ENCODE results near the gene COL13A1. TPM values are rescaled to one million over a fixed set of nuclear protein-coding genes. Genes with fewer than 3 reads are reported as not detected.

COL13A1 gene
- total and polyA plus RNA-seq, 2 of the 8 experiments (the other 6 are each of a cell fraction or from before 2014, with no cell fraction given): 2.6 to 5.2 TPM

DNA sequence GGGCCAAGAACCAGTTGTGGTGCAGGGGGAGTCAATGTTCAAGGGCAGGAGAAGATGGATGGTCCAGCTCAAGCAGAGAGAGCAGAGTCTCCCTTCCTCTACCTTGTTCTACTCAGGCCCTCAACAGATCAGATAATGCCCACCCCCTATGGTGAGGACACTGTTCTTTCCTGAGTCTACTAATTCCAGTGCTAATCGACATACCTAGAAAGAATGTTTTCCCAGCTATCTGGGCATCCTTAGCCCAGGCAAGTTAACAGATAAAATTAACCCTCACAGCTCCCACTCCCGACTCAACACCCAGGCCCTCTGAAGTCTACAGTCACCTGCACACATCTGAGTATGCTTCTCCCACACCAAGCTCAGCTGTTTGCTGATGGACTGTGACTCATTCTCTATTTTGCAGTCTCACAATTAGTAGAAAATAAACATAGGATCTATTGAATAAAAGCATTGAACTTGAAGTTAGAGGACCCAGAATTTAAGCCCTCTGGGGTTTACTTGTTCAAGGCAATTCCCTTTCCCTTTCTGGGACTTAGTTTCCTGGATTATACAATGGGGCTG lies 17.1 kb downstream of the COL13A1 start (continued):
- TF ChIP-seq CTBP2 (IDR thresholded peaks at IDR 0.05; ENCODE audit: borderline replicate concordance, insufficient read depth, insufficient read length, low read length) (no peak), SUZ12 (IDR thresholded peaks at IDR 0.05; ENCODE audit: low read length) (no peak), CTCF (IDR thresholded peaks at IDR 0.05; ENCODE audit: control extremely low read depth in 1 of 3, insufficient read depth in 1 of 3, low read depth in 1 of 3, low read length in 3 of 3) (no peak), KDM5A (IDR thresholded peaks at IDR 0.05; ENCODE audit: low read length) (no peak), RAD21 (IDR thresholded peaks at IDR 0.05 in 1 of 2, conservative IDR thresholded peaks at IDR 0.05 in 1 of 2; ENCODE audit: low read depth in 2 of 2, low read length in 2 of 2) (no peak), TCF12 (IDR thresholded peaks at IDR 0.05; ENCODE audit: low read depth, low read length) (no peak)

All from H1 (cell line).